Right renal cortex interstitium (tissue), 3 donors: Measurements from ENCODE around the gene SLC28A3. TPM values are rescaled to one million over a fixed set of nuclear protein-coding genes. Genes with fewer than 3 reads are reported as not detected.

Experiments
- DNase-seq, 3 donors: peaks; one replicate each; pipeline ENCODE4 v3.0.0-alpha.2; 2013; ENCODE audit warnings: low read depth in 3 of 3, low spot score in 2 of 3
- polyA plus RNA-seq, 3 donors: library from polyadenylated mRNA; unstranded; fragments of 120-200 nt; gene quantifications; one replicate each; pipeline ENCODE4 v1.2.1, GENCODE V29; 2013; ENCODE audit not compliant: insufficient read length in 3 of 3

Gene SLC28A3
- polyA plus RNA-seq, 3 donors: 0.03 to 0.07 TPM; not detected in 1

GRCh38 chr9:84349671-84350070 is 9.1 kb upstream of the SLC28A3 start:
- DNase-seq: no peak

GRCh38 chr9:84343111-84343521 is 2.6 kb upstream of the SLC28A3 start:
- DNase-seq: no peak

GRCh38 chr9:84339962-84340361 is 596 bp downstream of the SLC28A3 start:
- DNase-seq: no peak

GRCh38 chr9:84339503-84339902 is 1.1 kb downstream of the SLC28A3 start:
- DNase-seq: no peak

DNA sequence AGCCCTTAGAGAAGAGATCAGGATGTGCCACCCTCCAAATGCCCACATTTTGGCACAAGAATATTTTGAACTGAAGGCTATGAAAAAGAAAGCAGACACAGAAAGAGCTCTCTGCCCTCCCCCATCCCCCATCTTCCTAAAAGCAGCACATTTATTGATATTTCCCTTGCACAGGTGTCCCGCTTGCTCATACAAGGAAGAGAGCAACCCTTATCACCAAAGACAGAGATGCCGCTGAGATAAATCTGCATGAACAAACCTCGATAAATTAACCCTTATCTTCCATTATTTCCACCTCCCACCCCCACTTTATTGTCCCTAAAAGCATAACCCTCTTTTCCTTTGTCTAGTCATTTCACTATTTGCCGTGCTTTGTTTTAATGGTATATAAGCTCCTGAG is 1.8 kb downstream of the SLC28A3 start:
- DNase-seq: no peak

DNA sequence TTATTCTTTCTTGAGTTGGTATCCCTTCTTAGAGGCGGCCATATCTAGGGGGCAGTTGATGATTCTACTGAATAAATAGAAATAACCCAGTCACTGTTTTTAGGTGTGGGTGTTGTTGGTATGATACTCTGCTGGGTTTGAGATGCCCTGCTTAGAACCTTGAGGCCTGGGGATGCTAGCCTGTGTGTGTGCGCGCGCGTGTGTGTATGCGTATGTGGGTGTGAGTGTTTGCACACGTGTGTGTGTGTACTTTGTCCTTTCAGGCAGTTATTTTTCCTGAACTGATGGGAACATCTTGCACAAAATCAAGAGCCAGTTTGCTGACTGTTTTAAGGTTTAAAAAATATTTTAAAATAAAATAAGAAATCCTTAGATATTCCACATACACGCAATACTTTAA is 3.3 kb downstream of the SLC28A3 start:
- DNase-seq: no peak

DNA sequence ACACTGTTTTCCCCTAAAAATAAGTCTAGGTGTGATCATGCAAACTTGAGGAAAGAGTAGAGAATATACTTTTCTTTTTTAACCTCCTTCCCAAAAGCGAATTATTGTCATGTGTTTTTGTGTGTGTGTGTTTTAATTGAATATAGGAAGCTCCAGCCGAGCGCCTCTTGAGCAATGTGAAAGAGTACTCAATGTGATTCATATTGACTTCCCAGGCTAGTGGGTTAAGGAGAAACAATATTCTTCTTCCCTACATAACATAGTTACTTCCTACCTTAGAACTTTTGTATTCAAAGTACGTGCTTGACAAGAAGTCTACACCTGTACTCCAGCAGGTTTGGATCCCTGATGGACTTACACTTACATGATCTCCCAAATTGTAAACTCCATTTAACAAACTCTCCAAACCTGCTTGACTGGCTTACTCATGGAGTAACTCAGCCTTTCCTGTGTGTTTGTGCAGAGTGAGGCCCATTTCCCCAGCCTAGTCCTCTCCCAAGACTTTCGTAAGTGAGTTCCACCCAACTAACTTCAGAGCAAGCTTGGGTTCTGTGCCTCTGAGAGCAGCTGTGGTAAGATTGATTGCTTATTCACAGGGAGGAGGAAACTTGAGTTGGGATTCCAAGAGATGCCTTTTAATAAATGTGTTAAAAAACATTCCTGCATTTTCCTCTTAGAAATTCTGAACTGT is 9.3 kb downstream of the SLC28A3 start:
- peak in 1 of 3 donors; percentile 33 for DNase-seq

GRCh38 chr9:84330246-84330645 is 10.3 kb downstream of the SLC28A3 start:
- no peak for DNase-seq

GRCh38 chr9:84327184-84327583 is 13.4 kb downstream of the SLC28A3 start:
- DNase-seq: no peak

- DNase-seq: no peak
Measured at GRCh38 chr9:84325347-84325973, 15.1 kb downstream of the SLC28A3 start.

DNA sequence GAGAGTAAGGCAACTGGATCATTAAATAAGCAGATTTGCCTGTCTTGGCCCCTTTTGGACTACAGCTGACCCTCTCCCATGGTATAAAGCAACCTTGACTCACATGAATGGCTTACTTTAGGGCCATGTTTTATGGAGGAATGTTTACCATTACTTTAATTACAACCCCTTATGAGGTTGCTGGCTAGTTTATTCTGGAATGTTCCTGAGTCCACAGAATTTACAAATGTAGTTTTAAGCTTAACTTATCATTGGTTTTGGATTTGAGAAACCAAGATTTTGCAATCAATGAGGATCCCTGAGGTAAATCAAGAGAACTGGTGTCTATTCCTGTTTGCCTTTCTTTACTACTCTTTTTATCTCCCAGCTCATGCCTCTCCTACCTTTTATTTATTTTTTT is 15.7 kb downstream of the SLC28A3 start:
- no peak for DNase-seq

DNA sequence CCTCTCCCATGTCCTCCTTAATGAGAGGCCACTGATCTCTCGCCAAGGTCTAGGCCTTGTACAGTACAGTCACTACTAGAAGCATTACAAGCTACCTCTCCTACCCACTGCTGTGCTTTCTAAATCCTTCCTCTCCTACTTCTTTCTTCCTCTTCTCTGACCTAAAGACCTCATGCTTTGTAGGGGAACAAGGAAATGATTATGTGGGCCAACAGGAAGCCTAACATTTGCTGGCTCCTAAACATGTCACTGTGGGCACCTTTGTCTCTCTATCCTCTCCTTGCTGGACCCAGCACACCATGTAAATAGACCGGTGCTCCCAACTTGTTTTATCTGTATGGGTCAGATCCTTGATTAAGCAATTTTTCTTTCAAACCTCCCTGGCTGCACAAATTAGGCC is 16.7 kb downstream of the SLC28A3 start:
- no peak for DNase-seq

DNA sequence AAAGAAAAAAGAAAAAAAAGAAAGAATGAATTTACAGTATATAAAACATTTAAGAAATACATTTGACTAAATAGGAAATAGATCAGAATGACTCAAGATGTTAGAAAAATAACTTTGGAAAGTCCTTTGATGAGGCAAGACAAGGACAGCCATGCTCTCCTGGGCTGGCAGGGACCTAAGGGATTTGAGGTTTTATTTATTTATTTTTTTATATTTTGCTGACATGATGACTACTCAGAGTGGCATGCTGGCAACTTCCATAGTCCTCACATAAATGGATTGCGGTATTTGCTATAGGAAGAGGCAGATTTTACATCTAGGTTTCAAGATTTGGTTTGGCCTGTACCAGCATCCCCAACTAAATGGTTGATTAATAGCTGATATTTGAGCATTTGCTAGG is 17.7 kb downstream of the SLC28A3 start:
- DNase-seq: no peak

DNA sequence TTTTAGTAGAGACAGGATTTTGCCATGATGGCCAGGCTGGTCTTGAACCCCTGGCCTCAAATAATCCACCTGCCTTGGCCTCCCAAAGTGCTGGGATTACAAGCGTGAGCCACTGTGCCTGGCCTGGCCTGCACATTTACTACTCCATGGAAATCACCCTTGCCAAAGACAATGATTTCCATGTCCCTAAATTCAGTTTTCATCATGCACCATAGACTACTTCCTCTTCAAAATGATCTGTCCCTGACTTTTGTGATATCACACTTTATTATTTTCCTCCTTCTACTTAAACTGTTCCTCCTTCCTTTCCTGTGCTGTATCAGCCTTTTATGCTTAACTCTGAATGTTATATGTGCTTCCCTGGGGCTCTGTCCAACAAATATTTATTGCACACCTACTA is 20.3 kb downstream of the SLC28A3 start:
- no peak for DNase-seq

DNA sequence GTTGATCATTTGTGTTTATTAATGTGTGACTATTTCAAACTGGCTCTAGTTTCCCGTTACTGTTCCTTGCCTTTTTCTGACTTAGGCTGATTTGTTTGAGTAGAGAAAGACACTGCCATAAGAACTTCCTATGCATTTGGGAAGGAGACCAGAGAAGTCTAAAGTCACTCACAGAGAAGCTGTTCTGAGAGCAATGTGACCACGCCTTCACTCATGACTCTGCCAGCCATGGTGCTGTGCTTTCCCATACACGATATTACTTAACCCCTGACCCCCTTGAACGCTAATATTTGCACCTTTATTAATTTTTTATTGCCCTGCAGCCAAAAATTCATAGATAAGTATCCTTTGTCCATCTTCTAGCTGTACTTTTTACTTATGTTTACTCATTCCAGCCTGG is 20.9 kb downstream of the SLC28A3 start:
- DNase-seq: no peak

- no peak for DNase-seq
Measured at GRCh38 chr9:84318981-84319380, 21.6 kb downstream of the SLC28A3 start.

DNA sequence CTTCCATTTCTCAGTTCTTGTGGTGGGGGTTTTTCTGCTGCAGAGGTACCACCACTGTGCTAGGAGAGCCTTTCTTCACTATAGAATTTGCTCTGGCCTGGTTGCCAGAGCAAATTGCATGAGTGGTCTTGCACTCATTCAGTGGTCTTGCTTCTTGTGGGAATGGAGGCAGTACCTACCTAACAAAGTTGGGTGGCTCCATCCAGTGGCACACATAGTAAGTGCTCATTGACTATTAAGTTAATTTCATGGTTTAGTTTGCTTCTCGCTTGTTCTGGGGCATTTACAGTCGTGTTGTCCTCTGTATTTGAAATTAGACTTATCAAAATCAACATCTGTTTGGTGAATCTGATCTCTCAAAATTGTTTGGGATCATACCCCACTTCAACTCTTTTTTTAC is 23.0 kb downstream of the SLC28A3 start:
- no peak for DNase-seq

GRCh38 chr9:84315278-84315877 is 25.2 kb downstream of the SLC28A3 start:
- peak in 2 of 3 donors; percentile 44 to 54 for DNase-seq

GRCh38 chr9:84314306-84314705 is 26.3 kb downstream of the SLC28A3 start:
- no peak for DNase-seq

DNA sequence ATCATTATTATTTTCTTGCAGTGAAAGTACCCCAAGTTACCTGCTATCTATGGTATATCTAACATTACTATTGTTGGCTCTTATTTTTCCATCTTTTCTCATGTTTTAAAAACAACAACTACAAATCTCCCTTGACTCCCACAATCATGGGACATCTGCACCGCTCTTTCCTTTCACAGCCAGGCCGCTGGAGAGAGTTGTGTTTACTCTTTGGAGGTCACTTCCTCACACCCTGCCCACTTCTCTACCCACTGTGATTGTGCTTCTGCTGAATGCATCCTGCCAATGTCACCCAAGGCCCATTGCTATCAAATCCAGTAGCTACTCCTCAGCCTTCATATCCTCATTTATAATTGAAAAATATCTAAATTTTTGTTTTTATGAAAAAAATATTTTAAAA is 29.7 kb downstream of the SLC28A3 start:
- no peak for DNase-seq

- no peak for DNase-seq
Measured at GRCh38 chr9:84305497-84306131, 34.9 kb downstream of the SLC28A3 start.

DNA sequence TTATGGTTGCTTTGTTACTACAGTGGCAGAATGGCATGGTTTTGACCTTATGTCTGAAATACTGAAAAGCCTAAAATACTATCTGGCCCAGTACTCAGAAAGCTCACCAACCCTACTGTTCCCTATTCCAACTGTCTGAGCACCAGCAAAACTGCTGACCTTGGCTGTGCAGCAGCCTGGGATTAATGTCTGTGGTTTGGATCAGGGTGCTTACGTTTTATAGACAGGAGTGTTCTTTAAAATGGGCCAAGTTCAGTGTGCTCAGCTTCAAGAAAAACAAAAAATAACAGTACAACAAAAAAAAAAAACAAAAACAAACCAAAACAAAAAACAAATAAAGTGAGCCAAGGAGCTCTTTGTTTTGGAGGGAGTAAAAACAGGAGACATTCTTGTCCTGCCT is 36.4 kb downstream of the SLC28A3 start:
- DNase-seq: no peak
